HG02943 (cell line): Measurements from ENCODE around the gene RETREG1.
"Not testable (repeated sequence)": the region's sequence is repeated elsewhere in the genome, so short reads cannot be mapped to it uniquely, and the experiment has no call there.

Experiments
- ATAC-seq: cut with Tn5 transposase; IDR thresholded peaks from one replicate; pipeline ENCODE4 v1.9.1; 2021; ENCODE audit warnings: mild to moderate bottlenecking, low read depth, moderate library complexity; ENCODE audit not compliant: unreplicated experiment

Gene RETREG1

DNA sequence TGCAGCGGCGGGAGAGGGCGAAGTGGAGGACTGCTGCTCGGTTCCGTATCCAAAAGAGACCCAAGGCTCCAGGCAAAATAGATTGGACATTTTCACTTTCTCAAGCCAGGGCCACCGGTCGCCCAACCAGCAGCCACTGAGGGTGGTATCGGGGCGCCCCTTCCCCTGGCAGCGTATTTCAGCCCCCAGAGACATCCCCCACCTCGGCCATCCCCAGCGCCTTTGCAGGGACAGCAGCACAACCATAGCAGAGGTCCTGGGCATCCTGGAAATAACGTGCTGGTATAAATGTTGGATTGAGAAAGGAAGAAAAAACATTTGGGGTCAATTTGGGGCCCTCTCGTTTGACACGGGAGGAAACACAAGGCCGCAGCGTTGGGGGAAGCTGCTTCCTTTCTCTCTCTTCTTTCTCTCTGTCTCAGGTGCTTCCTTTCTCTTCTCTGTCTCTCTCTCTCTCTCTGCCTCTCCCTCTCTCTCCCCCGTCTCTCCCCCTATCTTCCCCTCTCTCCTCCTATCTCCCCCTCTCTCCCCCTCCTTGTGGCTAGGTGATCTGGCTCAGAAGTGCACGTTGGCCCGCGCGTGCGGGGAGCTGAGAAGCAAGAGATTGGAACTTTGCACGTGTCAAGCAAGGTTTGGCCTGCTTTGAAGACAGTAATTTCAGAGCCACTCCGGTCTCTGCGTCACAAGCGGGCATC, 624 bp upstream of the RETREG1 start:
- ATAC-seq: peak; percentile 10

DNA sequence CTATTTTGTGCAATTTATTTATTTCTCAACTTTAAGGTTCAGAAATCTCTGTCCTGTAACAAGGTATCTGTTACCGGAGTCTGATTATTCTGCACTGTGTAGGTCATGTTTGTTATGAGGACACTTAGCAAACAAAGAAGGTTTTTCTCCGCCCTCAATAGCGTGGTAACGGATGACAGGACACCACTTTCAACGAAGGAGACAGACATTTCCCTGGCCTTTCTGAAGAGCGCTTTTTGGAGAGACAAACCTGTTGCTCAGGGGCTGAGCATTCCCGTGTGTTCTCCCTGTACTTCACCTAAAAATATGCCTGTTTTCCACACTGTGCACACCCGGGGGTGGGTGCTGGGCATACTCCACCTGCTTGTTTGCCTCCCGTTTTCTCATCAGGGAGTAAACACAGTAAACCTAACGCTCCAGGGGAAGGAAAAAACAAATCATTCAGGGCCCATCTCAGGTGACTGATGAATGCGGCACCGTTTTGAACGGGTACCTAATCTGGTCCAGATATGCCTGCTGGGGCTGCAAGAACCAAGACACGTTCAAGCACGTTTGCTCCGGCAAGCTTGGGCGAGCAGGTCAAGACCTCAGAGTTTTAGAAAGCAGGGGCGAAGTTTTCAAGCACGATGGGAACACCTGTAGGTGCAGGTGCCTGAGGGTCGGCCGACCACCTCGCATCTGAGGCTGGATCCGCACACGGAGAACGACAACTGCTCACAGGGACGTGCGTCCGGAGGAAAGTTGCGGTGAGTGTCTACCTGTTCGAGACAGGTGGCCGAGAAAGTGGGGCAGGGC, 859 bp downstream of the RETREG1 start:
- ATAC-seq: no peak

GRCh38 chr5:16612007-16612406, 4.8 kb downstream of the RETREG1 start:
- no peak for ATAC-seq

DNA sequence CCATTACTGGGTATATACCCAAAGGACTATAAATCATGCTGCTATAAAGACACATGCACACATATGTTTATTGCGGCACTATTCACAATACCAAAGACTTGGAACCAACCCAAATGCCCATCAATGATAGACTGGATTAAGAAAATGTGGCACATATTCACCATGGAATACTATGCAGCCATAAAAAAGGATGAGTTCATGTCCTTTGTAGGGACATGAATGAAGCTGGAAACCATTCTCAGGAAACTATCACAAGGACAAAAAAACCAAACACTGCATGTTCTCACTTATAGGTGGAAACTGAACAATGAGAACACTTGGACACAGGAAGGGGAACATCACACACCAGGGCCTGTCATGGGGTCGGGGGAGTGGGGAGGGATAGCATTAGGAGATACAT, 5.9 kb downstream of the RETREG1 start:
- ATAC-seq: not testable (repeated sequence)

- ATAC-seq: no peak
These were observed 7.4 kb downstream of the RETREG1 start for GRCh38 chr5:16609412-16609811.

DNA sequence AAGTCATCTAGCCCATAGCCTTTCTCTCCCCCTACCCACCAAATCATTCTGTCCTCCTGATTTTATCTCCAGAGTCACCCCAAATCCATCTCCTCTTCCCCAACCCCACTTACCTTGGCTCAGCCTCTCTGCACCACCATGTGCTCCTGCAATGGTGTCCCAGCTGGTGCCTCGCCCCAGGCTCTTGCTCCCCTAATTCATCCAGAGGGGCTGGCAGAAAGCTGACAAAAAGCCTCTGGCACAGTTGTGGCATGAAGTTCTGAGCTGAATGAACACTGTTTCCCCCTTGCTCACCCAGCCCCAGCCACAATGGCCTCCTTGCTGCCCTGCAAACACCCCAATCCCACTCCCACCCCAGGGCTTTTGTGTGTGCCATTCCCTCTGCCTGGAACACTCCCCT, 10.2 kb downstream of the RETREG1 start:
- ATAC-seq: no peak

- no peak for ATAC-seq
These were observed 13.1 kb downstream of the RETREG1 start for GRCh38 chr5:16603701-16604100.

DNA sequence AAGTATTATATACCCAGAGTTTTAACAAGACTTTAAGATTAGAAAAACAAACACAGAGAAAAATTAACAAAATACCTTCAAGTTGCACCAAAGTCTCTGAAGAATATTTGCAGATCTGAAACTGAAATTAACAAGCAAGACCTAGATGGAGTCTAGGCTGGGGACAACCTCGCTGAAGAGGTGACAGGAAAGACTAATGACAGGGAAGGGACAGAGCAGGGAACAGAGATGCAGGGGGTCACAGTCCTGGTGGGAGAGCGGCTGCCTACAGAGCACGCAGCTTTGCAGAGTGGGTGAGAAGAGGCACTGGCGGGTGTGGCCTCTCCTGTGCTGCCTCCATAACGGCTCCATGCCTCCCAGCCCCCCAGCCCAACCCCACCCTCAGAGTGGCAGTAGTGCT, 13.5 kb downstream of the RETREG1 start:
- ATAC-seq: no peak

- ATAC-seq: no peak
These were observed 14.6 kb downstream of the RETREG1 start for GRCh38 chr5:16602182-16602581.

DNA sequence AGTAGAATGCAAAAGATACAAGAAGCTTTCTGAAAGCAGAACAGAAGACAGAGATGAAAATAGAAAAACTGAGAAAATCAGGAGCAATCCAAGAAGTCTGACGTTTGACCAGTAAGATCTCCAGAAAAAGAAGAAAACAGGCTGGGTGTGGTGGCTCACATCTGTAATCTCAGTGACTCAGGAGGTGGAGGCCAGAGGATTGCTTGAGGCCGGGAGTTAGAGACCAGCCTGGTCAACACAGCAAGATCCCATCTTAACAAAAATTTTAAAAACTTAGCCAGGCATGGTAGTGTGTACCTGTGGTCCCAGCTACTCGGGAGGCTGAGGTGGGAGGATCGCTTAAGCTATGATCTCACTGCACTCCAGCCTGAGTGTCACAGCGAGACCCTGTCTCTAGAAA, 15.9 kb downstream of the RETREG1 start:
- no peak for ATAC-seq

DNA sequence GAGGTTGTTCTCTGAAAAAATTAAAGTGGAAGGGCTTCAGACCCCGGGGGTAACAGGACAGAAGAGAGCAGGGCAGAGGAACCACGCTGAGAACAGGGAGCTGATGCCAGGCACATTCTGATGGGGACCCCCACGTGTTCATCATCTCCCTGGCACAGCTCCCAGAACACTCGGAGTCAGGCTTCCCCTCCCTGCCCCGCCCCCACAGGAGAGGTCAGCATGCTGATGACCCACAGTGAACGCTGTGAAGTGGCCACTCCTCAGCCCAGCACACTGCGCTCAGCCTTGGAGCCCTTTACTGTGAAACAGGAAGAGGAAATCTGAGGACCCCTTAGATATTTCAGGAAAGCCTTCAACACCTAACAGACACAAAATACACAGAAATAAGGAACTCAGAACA, 16.4 kb downstream of the RETREG1 start:
- no peak for ATAC-seq

GRCh38 chr5:16597946-16598694, 18.7 kb downstream of the RETREG1 start:
- no peak for ATAC-seq

DNA sequence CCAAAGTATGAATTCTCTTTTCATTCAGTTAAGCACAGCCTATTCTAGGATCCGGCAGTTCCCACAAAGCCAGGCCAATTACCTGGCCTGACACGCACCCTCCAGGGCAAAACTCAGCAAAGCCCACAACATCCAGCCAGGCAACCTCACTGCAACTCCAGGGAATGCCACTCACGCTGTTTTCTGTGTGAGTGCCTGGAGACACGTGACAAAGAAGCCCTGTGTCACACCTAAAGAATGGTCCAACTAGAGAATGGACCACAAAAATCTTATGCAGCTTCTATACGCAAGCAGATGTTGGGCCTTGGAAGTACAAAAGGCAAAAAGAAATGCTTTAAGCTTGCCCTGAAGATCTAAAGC, 20.2 kb downstream of the RETREG1 start:
- ATAC-seq: no peak

GRCh38 chr5:16595881-16596580, 20.8 kb downstream of the RETREG1 start:
- ATAC-seq: no peak

DNA sequence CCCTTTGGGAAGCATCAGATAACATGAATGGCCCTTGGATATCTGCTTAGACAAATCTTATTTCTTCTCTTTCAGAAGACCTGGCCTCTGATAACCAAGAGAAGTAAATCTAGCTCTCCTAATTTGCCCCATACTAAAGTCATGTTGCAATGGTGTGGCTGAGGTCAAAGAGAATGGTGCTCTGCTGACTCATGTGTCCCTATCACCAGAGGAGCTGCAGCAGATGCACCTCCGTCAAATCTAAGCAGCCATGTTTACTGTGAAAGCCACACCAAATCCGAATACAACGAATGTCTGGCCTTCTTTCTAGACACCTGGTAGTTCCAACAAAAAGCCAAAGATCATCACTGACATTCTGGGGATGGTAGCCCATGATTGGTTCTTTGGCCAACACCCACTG, 23.2 kb downstream of the RETREG1 start:
- no peak for ATAC-seq

- no peak for ATAC-seq
These were observed 23.8 kb downstream of the RETREG1 start for GRCh38 chr5:16593013-16593412.

DNA sequence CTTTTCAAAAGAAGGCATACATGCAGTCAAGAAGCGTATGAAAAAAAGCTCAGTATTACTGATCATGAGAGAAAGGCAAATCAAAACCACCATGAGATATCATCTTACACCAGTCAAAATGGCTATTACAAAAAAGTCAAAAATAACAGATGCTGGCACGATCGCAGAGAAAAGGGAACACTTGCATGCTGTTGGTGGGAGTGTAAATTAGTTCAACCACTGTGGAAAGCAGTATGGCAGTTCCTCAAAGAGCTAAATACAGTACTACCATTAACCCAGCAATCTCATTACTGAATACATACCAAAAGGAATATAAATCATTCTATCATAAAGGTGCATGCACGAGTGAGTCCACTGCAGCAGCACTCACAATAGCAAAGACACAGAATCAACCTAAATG, 24.5 kb downstream of the RETREG1 start:
- ATAC-seq: no peak

DNA sequence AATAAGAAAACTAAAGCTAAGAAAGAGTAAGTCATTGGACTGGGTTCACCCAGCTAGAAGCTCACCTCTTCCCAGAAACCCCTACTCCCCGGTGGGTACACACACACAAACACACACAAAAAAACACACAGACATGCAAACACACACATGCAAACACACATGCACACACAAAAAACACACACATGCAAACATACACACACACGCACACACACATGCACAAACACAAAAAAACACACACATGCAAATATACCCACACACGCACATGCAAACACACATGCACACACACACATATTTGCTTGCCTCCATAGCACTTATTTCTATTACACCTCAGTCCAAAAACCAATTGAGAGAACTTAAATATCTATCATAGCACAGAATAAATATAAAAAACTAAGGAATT, 26.1 kb downstream of the RETREG1 start:
- no peak for ATAC-seq

DNA sequence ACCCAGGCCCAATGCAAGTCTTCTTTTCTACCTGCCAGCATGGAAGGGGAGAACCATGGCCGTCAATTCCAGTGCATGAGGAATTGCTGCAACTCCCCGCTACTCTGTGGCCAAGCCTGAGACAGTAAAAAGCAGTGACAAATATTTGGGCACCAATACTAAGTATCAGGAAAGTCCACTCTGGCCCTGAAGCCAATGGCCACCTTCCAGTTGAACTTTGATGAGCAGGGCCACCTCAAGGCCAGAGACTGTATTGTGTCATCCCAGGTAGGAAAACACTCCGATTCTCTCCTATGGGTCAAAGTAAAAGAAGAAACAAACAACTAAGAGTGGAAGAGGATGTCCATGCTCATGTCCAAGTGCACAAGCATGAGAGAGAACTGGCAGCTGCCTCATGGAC, 27.1 kb downstream of the RETREG1 start:
- ATAC-seq: no peak

DNA sequence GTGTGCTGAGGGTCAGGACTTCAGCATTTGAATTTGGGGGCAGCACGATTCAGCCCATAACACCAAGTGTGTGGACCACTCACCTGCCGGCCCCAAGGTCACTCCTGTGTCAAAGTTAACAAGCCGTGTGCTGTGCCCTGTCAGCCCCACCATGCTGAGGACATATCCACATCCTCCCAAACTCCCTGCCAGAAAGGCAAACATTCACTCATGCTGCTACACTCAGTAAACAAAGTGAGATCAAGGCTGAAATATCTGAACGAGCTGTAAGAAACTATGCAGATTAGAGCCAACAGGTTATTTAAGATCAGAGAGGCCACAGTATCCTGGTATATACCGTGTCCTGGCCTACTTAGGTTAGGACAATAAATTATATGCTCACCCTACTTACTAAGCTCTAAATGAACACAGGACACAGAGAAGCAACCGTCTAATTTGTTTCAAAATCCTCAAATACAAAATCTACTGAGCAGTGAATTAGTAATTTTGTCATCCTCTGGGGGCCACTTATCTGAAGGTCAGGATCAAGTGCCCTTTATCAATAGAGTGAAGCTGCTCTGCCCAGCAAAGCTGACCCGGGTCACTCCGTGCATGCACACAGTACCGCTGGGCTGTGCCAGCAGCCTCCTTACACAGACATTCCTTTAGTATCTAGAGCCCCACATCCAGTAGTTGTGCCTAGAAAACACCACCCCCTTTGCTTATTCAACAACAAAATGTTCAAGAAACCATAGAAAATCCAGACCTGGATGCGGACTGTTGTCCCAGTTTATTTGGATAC, 28.2 kb downstream of the RETREG1 start:
- ATAC-seq: no peak
